ENCODE measurements around the gene RUSF1.

GRCh38 chr16:31441956-31442355, 66.2 kb downstream of the RUSF1 start:
- TF ChIP-seq, protein P1, sequence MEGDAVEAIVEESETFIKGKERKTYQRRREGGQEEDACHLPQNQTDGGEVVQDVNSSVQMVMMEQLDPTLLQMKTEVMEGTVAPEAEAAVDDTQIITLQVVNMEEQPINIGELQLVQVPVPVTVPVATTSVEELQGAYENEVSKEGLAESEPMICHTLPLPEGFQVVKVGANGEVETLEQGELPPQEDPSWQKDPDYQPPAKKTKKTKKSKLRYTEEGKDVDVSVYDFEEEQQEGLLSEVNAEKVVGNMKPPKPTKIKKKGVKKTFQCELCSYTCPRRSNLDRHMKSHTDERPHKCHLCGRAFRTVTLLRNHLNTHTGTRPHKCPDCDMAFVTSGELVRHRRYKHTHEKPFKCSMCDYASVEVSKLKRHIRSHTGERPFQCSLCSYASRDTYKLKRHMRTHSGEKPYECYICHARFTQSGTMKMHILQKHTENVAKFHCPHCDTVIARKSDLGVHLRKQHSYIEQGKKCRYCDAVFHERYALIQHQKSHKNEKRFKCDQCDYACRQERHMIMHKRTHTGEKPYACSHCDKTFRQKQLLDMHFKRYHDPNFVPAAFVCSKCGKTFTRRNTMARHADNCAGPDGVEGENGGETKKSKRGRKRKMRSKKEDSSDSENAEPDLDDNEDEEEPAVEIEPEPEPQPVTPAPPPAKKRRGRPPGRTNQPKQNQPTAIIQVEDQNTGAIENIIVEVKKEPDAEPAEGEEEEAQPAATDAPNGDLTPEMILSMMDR (IDR thresholded peaks at IDR 0.05; ENCODE audit: low read depth, low read length, missing input control) = no peak
- TF ChIP-seq TAF1 (conservative IDR thresholded peaks at IDR 0.05) = no peak
- TF ChIP-seq JUND (IDR thresholded peaks at IDR 0.05) = no peak
- no peak for TF ChIP-seq REST (IDR thresholded peaks at IDR 0.05)

Measured in liver (tissue), 3 donors.